HEK293 (cell line): ENCODE results near the gene LILRB1.

Experiments
- CTCF ChIA-PET: fragments of 350-600 bp; formaldehyde crosslinking; extraction: SDS; loops from one replicate; lab custom pipeline; 2021; ENCODE audit warnings: antibody characterized with exemption; lab: Yijun Ruan, JAX
- POLR2A ChIA-PET: fragments of 300-600 bp; formaldehyde crosslinking; extraction: SDS; loops from one replicate; lab custom pipeline; 2020; ENCODE audit warnings: antibody characterized with exemption, inconsistent platforms; lab: Yijun Ruan, JAX
- H3K27ac ChIP-seq: fragments of 200-500 bp; sonication (Bioruptor generic); 2 replicates; pipeline ENCODE4 v1.5.1; 2014; ENCODE audit warnings: low read depth, low read length, control low read depth, inconsistent platforms; ENCODE audit errors: extremely low read depth
- H3K36me3 ChIP-seq, 2 experiments: fragments of 200-500 bp in 1 of 2; sonication (Bioruptor generic) in 1 of 2; 1 replicate in 1 of 2; 2 replicates in 1 of 2; pipeline ENCODE4 v1.5.1; 2014 to 2017; ENCODE audit warnings: inconsistent platforms in 2 of 2, low read length in 2 of 2; ENCODE audit not compliant: control insufficient read depth in 2 of 2, insufficient read depth in 1 of 2
- H3K4me1 ChIP-seq: fragments of 200-500 bp; sonication (Bioruptor generic); 2 replicates; pipeline ENCODE4 v1.5.1; 2014; ENCODE audit warnings: mild to moderate bottlenecking, low read length, inconsistent platforms; ENCODE audit not compliant: control insufficient read depth, insufficient read depth
- H3K4me3 ChIP-seq: 2 replicates; pipeline ENCODE4 v1.5.1; 2011; ENCODE audit warnings: low read depth, mild to moderate bottlenecking, control low read depth, low read length, moderate library complexity
- H3K9me3 ChIP-seq: fragments of 200-500 bp; sonication (Bioruptor generic); 2 replicates; pipeline ENCODE4 v1.5.1; 2014; ENCODE audit warnings: low read depth, low read length, inconsistent platforms; ENCODE audit not compliant: control insufficient read depth, insufficient read depth
- HOXD13 ChIP-seq: sonication (generic); formaldehyde crosslinking; IDR thresholded peaks from 2 replicates; pipeline ENCODE4 v1.8.0; 2022; ENCODE audit warnings: missing genetic modification reagents, borderline replicate concordance
- IKZF3 ChIP-seq: fragments of 450-650 bp; IDR thresholded peaks from 2 replicates; pipeline ENCODE4 v1.5.0; 2018; ENCODE audit warnings: missing biosample characterization, mild to moderate bottlenecking, missing genetic modification characterization, moderate library complexity
- KLF10 ChIP-seq: fragments of 450-650 bp; IDR thresholded peaks from 2 replicates; pipeline ENCODE4 v1.5.1; 2018; ENCODE audit warnings: missing biosample characterization, mild to moderate bottlenecking, missing genetic modification characterization
- TCF7L2 ChIP-seq: IDR thresholded peaks from 2 replicates; pipeline ENCODE4 v1.6.1; 2011; ENCODE audit warnings: low read depth, mild to moderate bottlenecking, inconsistent platforms, low read length, moderate library complexity, borderline replicate concordance
- TSHZ1 ChIP-seq: fragments of 450-650 bp; formaldehyde crosslinking; IDR thresholded peaks from 2 replicates; pipeline ENCODE4 v1.5.1; 2016; ENCODE audit warnings: missing biosample characterization, missing genetic modification characterization, borderline replicate concordance
- ZBTB49 ChIP-seq: fragments of 450-650 bp; formaldehyde crosslinking; IDR thresholded peaks from 2 replicates; pipeline ENCODE4 v1.5.1; 2016; ENCODE audit warnings: missing biosample characterization, missing genetic modification characterization, low read depth
- ZFP3 ChIP-seq: fragments of 450-650 bp; formaldehyde crosslinking; IDR thresholded peaks from 2 replicates; pipeline ENCODE4 v1.5.1; 2016; ENCODE audit warnings: low read depth, missing biosample characterization, missing genetic modification characterization
- ZFP69B ChIP-seq: fragments of 450-650 bp; formaldehyde crosslinking; IDR thresholded peaks from 2 replicates; pipeline ENCODE4 v1.5.1; 2016; ENCODE audit warnings: missing biosample characterization, missing genetic modification characterization
- ZNF132 ChIP-seq: fragments of 450-650 bp; formaldehyde crosslinking; IDR thresholded peaks from 2 replicates; pipeline ENCODE4 v1.5.1; 2017; ENCODE audit warnings: missing biosample characterization, missing genetic modification characterization, borderline replicate concordance
- ZNF133 ChIP-seq: fragments of 450-650 bp; formaldehyde crosslinking; IDR thresholded peaks from 2 replicates; pipeline ENCODE4 v1.5.1; 2016; ENCODE audit warnings: missing biosample characterization, missing genetic modification characterization
- ZNF146 ChIP-seq: fragments of 450-650 bp; formaldehyde crosslinking; IDR thresholded peaks from 2 replicates; pipeline ENCODE4 v1.5.1; 2016; ENCODE audit warnings: missing biosample characterization, missing genetic modification characterization
- ZNF239 ChIP-seq: fragments of 450-650 bp; formaldehyde crosslinking; IDR thresholded peaks from 2 replicates; pipeline ENCODE4 v1.5.1; 2016; ENCODE audit warnings: missing biosample characterization, missing genetic modification characterization
- ZNF274 ChIP-seq, 2 experiments: fragments of 200-500 bp in 1 of 2; fragments of 450-650 bp in 1 of 2; sonication (Bioruptor generic) in 1 of 2; formaldehyde crosslinking in 1 of 2; IDR thresholded peaks; 2 replicates each; pipeline versions ENCODE4 v1.5.1 to v1.6.1; 2014 to 2016; ENCODE audit warnings: borderline replicate concordance in 1 of 2, inconsistent platforms in 1 of 2, low read length in 1 of 2, missing biosample characterization in 1 of 2, missing genetic modification characterization in 1 of 2
- ZNF362 ChIP-seq: fragments of 450-650 bp; formaldehyde crosslinking; IDR thresholded peaks from 2 replicates; pipeline ENCODE4 v1.5.1; 2016; ENCODE audit warnings: missing biosample characterization, missing genetic modification characterization
- ZNF423 ChIP-seq: fragments of 450-650 bp; formaldehyde crosslinking; IDR thresholded peaks from 2 replicates; pipeline ENCODE4 v1.5.1; 2016; ENCODE audit warnings: missing biosample characterization, missing genetic modification characterization
- ZNF501 ChIP-seq: fragments of 450-650 bp; formaldehyde crosslinking; IDR thresholded peaks from 2 replicates; pipeline ENCODE4 v1.5.1; 2016; ENCODE audit warnings: missing biosample characterization, missing genetic modification characterization
- ZNF530 ChIP-seq: fragments of 450-650 bp; formaldehyde crosslinking; IDR thresholded peaks from 2 replicates; pipeline ENCODE4 v1.5.1; 2016; ENCODE audit warnings: low read depth, missing biosample characterization, missing genetic modification characterization
- ZNF544 ChIP-seq: fragments of 450-650 bp; formaldehyde crosslinking; IDR thresholded peaks from 2 replicates; pipeline ENCODE4 v1.5.0; 2017; ENCODE audit warnings: missing biosample characterization, missing genetic modification characterization
- ZNF571 ChIP-seq: fragments of 450-650 bp; formaldehyde crosslinking; IDR thresholded peaks from 2 replicates; pipeline ENCODE4 v1.5.0; 2017; ENCODE audit warnings: missing biosample characterization, missing genetic modification characterization
- ZNF621 ChIP-seq: fragments of 450-650 bp; formaldehyde crosslinking; IDR thresholded peaks from 2 replicates; pipeline ENCODE4 v1.5.1; 2017; ENCODE audit warnings: missing biosample characterization, missing genetic modification characterization
- ZNF658 ChIP-seq: fragments of 450-650 bp; formaldehyde crosslinking; IDR thresholded peaks from 2 replicates; pipeline ENCODE4; 2016; ENCODE audit warnings: missing biosample characterization, missing genetic modification characterization
- ZNF660 ChIP-seq: fragments of 450-650 bp; IDR thresholded peaks from 2 replicates; pipeline ENCODE4 v1.5.1; 2018; ENCODE audit warnings: missing biosample characterization, mild to moderate bottlenecking, missing genetic modification characterization
- ZSCAN16 ChIP-seq: fragments of 450-650 bp; formaldehyde crosslinking; IDR thresholded peaks from 2 replicates; pipeline ENCODE4 v1.5.1; 2016; ENCODE audit warnings: missing biosample characterization, missing genetic modification characterization
- ZSCAN23 ChIP-seq: fragments of 450-650 bp; formaldehyde crosslinking; IDR thresholded peaks from 2 replicates; pipeline ENCODE4 v1.5.1; 2016; ENCODE audit warnings: missing biosample characterization, missing genetic modification characterization
- ZSCAN4 ChIP-seq: fragments of 450-650 bp; formaldehyde crosslinking; IDR thresholded peaks from 2 replicates; pipeline ENCODE4 v1.5.1; 2017; ENCODE audit warnings: missing biosample characterization, missing genetic modification characterization
- ZSCAN5A ChIP-seq: fragments of 450-650 bp; formaldehyde crosslinking; IDR thresholded peaks from 2 replicates; pipeline ENCODE4 v1.5.1; 2016; ENCODE audit warnings: missing biosample characterization, missing genetic modification characterization

LILRB1 gene

GRCh38 chr19:54600212-54600611 lies 30.1 kb upstream of the LILRB1 start:
- Histone ChIP-seq H3K4me1 (no peaks in the 10 kb centered on the region), H3K27ac (no peak overlapping the region), H3K4me3 (no peak overlapping the region), H3K9me3 (no peaks in the 10 kb centered on the region; the same call in 1 of the 2 replicates), H3K36me3 (no peaks in the 10 kb centered on the region)
- TF ChIP-seq ZNF544 (tag by site-specific recombination): no peak
- no peak for TF ChIP-seq ZNF658 (tag by site-specific recombination)
- TF ChIP-seq ZNF501 (tag by site-specific recombination): no peak
- TF ChIP-seq ZBTB49: no peak
- no peak for TF ChIP-seq TCF7L2
- TF ChIP-seq HOXD13 (CRISPR knock-in tag): no peak
- no peak for TF ChIP-seq ZNF660 (tag by site-specific recombination)
- ChIA-PET POLR2A (no interaction called here), CTCF (no interaction called here)

GRCh38 chr19:54606230-54606629 lies 24.1 kb upstream of the LILRB1 start:
- Histone ChIP-seq H3K4me1 (no peaks in the 10 kb centered on the region), H3K36me3 (no peaks in the 10 kb centered on the region), H3K27ac (no peak overlapping the region), H3K4me3 (no peak overlapping the region), H3K9me3 (no peaks in the 10 kb centered on the region; the same call in 1 of the 2 replicates)
- CTCF ChIA-PET: no interaction called here
- TF ChIP-seq ZNF274 (IDR thresholded peaks at IDR 0.05; ENCODE audit: low read length) (no peak), ZNF274 (tag by site-specific recombination; IDR thresholded peaks at IDR 0.05; ENCODE audit: borderline replicate concordance) (no peak), TSHZ1 (tag by site-specific recombination) (no peak), ZSCAN4 (tag by site-specific recombination) (no peak), ZNF501 (tag by site-specific recombination) (no peak), ZNF146 (tag by site-specific recombination) (no peak), ZNF133 (tag by site-specific recombination) (no peak), ZSCAN16 (tag by site-specific recombination) (no peak), KLF10 (tag by site-specific recombination) (no peak), ZSCAN23 (tag by site-specific recombination) (no peak), ZNF132 (tag by site-specific recombination) (no peak), ZSCAN5A (tag by site-specific recombination) (no peak), ZNF621 (no peak), ZNF423 (tag by site-specific recombination) (no peak), ZFP69B (tag by site-specific recombination) (no peak), ZNF571 (no peak), ZNF530 (tag by site-specific recombination) (no peak), ZFP3 (tag by site-specific recombination) (no peak), ZNF362 (tag by site-specific recombination) (no peak), IKZF3 (tag by site-specific recombination) (no peak), ZNF239 (tag by site-specific recombination) (no peak)
- POLR2A ChIA-PET: no interaction called here
